ENCODE results near the gene SPRYD3.
"Not testable (repeated sequence)": the region's sequence is repeated elsewhere in the genome, so short reads cannot be mapped to it uniquely, and the experiment has no call there.

SPRYD3 gene

GRCh38 chr12:53031616-53032015 is 47.6 kb downstream of the SPRYD3 start:
- Histone ChIP-seq H3K4me3 (ENCODE audit: low read depth, low read length, poor library complexity, severe bottlenecking) (no peak overlapping the region), H3K4me1 (ENCODE audit: insufficient read depth, low read length, severe bottlenecking) (no peaks in the 10 kb centered on the region), H3K9me2 (ENCODE audit: low read depth, low read length) (no peaks in the 10 kb centered on the region), H3K4me2 (ENCODE audit: low read length) (no peak overlapping the region), H3K9me3 (ENCODE audit: low read length) (no peaks in the 10 kb centered on the region), H3K36me3 (ENCODE audit: insufficient read depth, low read length) (peaks cover 89% of the 10 kb centered on the region), H3K27me3 (ENCODE audit: insufficient read depth, low read length) (no peaks in the 10 kb centered on the region), H3K27ac (ENCODE audit: low read depth, low read length, poor library complexity, severe bottlenecking) (no peak overlapping the region), H3K79me2 (ENCODE audit: insufficient read depth, low read length) (no peaks in the 10 kb centered on the region), H3F3A (ENCODE audit: insufficient read depth, low read length) (no peaks in the 10 kb centered on the region), H4K20me1 (ENCODE audit: insufficient read depth, low read length) (no peaks in the 10 kb centered on the region), H3K9ac (ENCODE audit: low read length) (no peak overlapping the region), H2AFZ (ENCODE audit: low read length) (no peak overlapping the region)
- TF ChIP-seq EZH2 (IDR thresholded peaks at IDR 0.05; ENCODE audit: borderline replicate concordance, low read length) (no peak), CTCF (IDR thresholded peaks at IDR 0.05; ENCODE audit: low read length) (no peak)

- not testable (repeated sequence) for H3K4me1 ChIP-seq (ENCODE audit: insufficient read depth, low read length, severe bottlenecking); H3K4me2 ChIP-seq (ENCODE audit: low read length); H2AFZ ChIP-seq (ENCODE audit: low read length); H3K27me3 ChIP-seq (ENCODE audit: insufficient read depth, low read length); H3K27ac ChIP-seq (ENCODE audit: low read depth, low read length, poor library complexity, severe bottlenecking); H3K9me3 ChIP-seq (ENCODE audit: low read length); H4K20me1 ChIP-seq (ENCODE audit: insufficient read depth, low read length); H3K9ac ChIP-seq (ENCODE audit: low read length); H3K4me3 ChIP-seq (ENCODE audit: low read depth, low read length, poor library complexity, severe bottlenecking); H3K79me2 ChIP-seq (ENCODE audit: insufficient read depth, low read length); H3F3A ChIP-seq (ENCODE audit: insufficient read depth, low read length); H3K9me2 ChIP-seq (ENCODE audit: low read depth, low read length)
- peaks cover 91% of the 10 kb centered on the region for H3K36me3 ChIP-seq (ENCODE audit: insufficient read depth, low read length)
Observed at GRCh38 chr12:53027014-53027413, 52.2 kb downstream of the SPRYD3 start.

- no peaks in the 10 kb centered on the region for H3K4me1 ChIP-seq (ENCODE audit: insufficient read depth, low read length, severe bottlenecking)
- no peaks in the 10 kb centered on the region for H4K20me1 ChIP-seq (ENCODE audit: insufficient read depth, low read length)
- H3K9me3 ChIP-seq (ENCODE audit: low read length): no peaks in the 10 kb centered on the region
- H3K4me3 ChIP-seq (ENCODE audit: low read depth, low read length, poor library complexity, severe bottlenecking): no peak overlapping the region
- H3F3A ChIP-seq (ENCODE audit: insufficient read depth, low read length): no peaks in the 10 kb centered on the region
- no peak overlapping the region for H3K27ac ChIP-seq (ENCODE audit: low read depth, low read length, poor library complexity, severe bottlenecking)
- no peak for TF ChIP-seq EZH2 (IDR thresholded peaks at IDR 0.05; ENCODE audit: borderline replicate concordance, low read length)
- TF ChIP-seq CTCF (IDR thresholded peaks at IDR 0.05; ENCODE audit: low read length): no peak
- no peaks in the 10 kb centered on the region for H3K79me2 ChIP-seq (ENCODE audit: insufficient read depth, low read length)
- H3K9ac ChIP-seq (ENCODE audit: low read length): no peak overlapping the region
- no peaks in the 10 kb centered on the region for H3K9me2 ChIP-seq (ENCODE audit: low read depth, low read length)
- no peak overlapping the region for H2AFZ ChIP-seq (ENCODE audit: low read length)
- H3K27me3 ChIP-seq (ENCODE audit: insufficient read depth, low read length): no peaks in the 10 kb centered on the region
- peaks cover 92% of the 10 kb centered on the region for H3K36me3 ChIP-seq (ENCODE audit: insufficient read depth, low read length)
- no peak overlapping the region for H3K4me2 ChIP-seq (ENCODE audit: low read length)
Observed at GRCh38 chr12:53025250-53025649, 53.9 kb downstream of the SPRYD3 start.

- Histone ChIP-seq H3K4me2 (ENCODE audit: low read length) (no peak overlapping the region), H3K79me2 (ENCODE audit: insufficient read depth, low read length) (peaks cover 66% of the 10 kb centered on the region), H3K4me1 (ENCODE audit: insufficient read depth, low read length, severe bottlenecking) (peaks cover 18% of the 10 kb centered on the region), H3K4me3 (ENCODE audit: low read depth, low read length, poor library complexity, severe bottlenecking) (no peak overlapping the region), H3K27me3 (ENCODE audit: insufficient read depth, low read length) (no peaks in the 10 kb centered on the region), H3K9ac (ENCODE audit: low read length) (no peak overlapping the region), H2AFZ (ENCODE audit: low read length) (no peak overlapping the region), H3K9me3 (ENCODE audit: low read length) (no peaks in the 10 kb centered on the region), H4K20me1 (ENCODE audit: insufficient read depth, low read length) (0 out of 2 replicates have a peak, but pooled peaks cover 2% of the 10 kb centered on the region), H3K27ac (ENCODE audit: low read depth, low read length, poor library complexity, severe bottlenecking) (no peak overlapping the region), H3K9me2 (ENCODE audit: low read depth, low read length) (no peaks in the 10 kb centered on the region), H3F3A (ENCODE audit: insufficient read depth, low read length) (no peaks in the 10 kb centered on the region), H3K36me3 (ENCODE audit: insufficient read depth, low read length) (peaks cover 86% of the 10 kb centered on the region)
- TF ChIP-seq EZH2 (IDR thresholded peaks at IDR 0.05; ENCODE audit: borderline replicate concordance, low read length) (no peak), CTCF (IDR thresholded peaks at IDR 0.05; ENCODE audit: low read length) (no peak)
Observed at GRCh38 chr12:53014709-53015108, 64.5 kb downstream of the SPRYD3 start.
